GM18499 (cell line): ENCODE results near the gene PLCB3.
"Not testable (repeated sequence)": the region's sequence is repeated elsewhere in the genome, so short reads cannot be mapped to it uniquely, and the experiment has no call there.

ENCODE experiments used
- ATAC-seq: cut with Tn5 transposase; IDR thresholded peaks from one replicate; pipeline ENCODE4 v1.9.1; 2021; ENCODE audit warnings: moderate number of reproducible peaks; ENCODE audit not compliant: insufficient read depth, unreplicated experiment

PLCB3 gene

GRCh38 chr11:64315667-64316526, 64.6 kb downstream of the PLCB3 start:
- ATAC-seq = not testable (repeated sequence)

GRCh38 chr11:64316672-64317324, 65.5 kb downstream of the PLCB3 start:
- ATAC-seq = peak; percentile 5

GRCh38 chr11:64317325-64317960, 66.1 kb downstream of the PLCB3 start, which contains the start of gene TRMT112:
TSS of gene TRMT112 (minus strand) at chr11:64317559. CDS start at chr11:64317526, 33 bp downstream.
- peak; percentile 39 for ATAC-seq

- peak; percentile 49 for ATAC-seq
Measured at GRCh38 chr11:64317961-64318765, 66.8 kb downstream of the PLCB3 start, which contains the start of gene PRDX5. TSS of gene PRDX5 (plus strand) at chr11:64318121. CDS start at chr11:64318216, 95 bp downstream.
